HepG2 (cell line): Measurements from ENCODE around the gene RAB33B. TPM values are rescaled to one million over a fixed set of nuclear protein-coding genes. Genes with fewer than 3 reads are reported as not detected.

Experiments
- ATAC-seq: fragments of 200-7000 bp; cut with Tn5 transposase; 3 replicates; pipeline ENCODE4 v1.9.1; 2020; ENCODE audit warnings: mild to moderate bottlenecking, moderate library complexity
- BruUV-seq: library from RNA; stranded (reverse); fragments of 400-500 nt; replicated peaks from 2 replicates; lab custom pipeline; 2021; lab: Mats Ljungman, UMichigan
- CTCF ChIA-PET: fragments of 300-600 bp; formaldehyde crosslinking; extraction: SDS; loops from one replicate; lab custom pipeline; 2021; ENCODE audit warnings: low total read pairs, inconsistent platforms, low intra/inter-chr PET ratio; lab: Yijun Ruan, JAX
- POLR2A ChIA-PET: fragments of 350-600 bp; sonication (Branson Sonifier 250); formaldehyde crosslinking; loops from one replicate; lab custom pipeline; 2020; ENCODE audit warnings: antibody characterized with exemption, inconsistent platforms; lab: Yijun Ruan, JAX
- DNase-seq: peaks from one replicate; pipeline ENCODE4 v3.0.0-alpha.2; 2015; ENCODE audit warnings: low spot score
- FAIRE-seq: peaks from 3 replicates; lab custom pipeline; 2011; peaks lifted over from hg19 to GRCh38; lab: Jason Lieb, UNC
- H2AFZ ChIP-seq: one replicate; pipeline ENCODE4 v1.6.1; 2011; ENCODE audit warnings: low read length, inconsistent platforms
- H3K27ac ChIP-seq: fragments of 300-600 bp; 3 replicates; pipeline ENCODE4 v1.8.0; 2011; ENCODE audit warnings: mixed run types, mild to moderate bottlenecking, mixed read lengths, low read length, inconsistent platforms; ENCODE audit not compliant: insufficient read depth; ENCODE audit errors: extremely low read length
- H3K27me3 ChIP-seq, 2 experiments: fragments of 200-600 bp in 1 of 2; 2 replicates in 1 of 2; 3 replicates in 1 of 2; pipeline versions ENCODE4 v1.6.0 to v1.8.0; 2011; ENCODE audit warnings: low read length in 2 of 2, mild to moderate bottlenecking in 2 of 2, moderate library complexity in 2 of 2, inconsistent platforms in 1 of 2; ENCODE audit not compliant: insufficient read depth in 2 of 2, control insufficient read depth in 1 of 2
- H3K36me3 ChIP-seq, 2 experiments: fragments of 200-600 bp in 1 of 2; replicated peaks in 1 of 2; 2 replicates in 1 of 2; 3 replicates in 1 of 2; pipeline versions ENCODE4 v1.5.1 to v1.8.0; 2011; ENCODE audit warnings: low read length in 2 of 2, inconsistent platforms in 1 of 2; ENCODE audit not compliant: insufficient read depth in 2 of 2, control insufficient read depth in 1 of 2
- H3K4me1 ChIP-seq: 2 replicates; pipeline ENCODE4 v1.5.1; 2012; ENCODE audit warnings: low read length, inconsistent platforms; ENCODE audit not compliant: insufficient read depth
- H3K4me2 ChIP-seq: 2 replicates; pipeline ENCODE4 v1.6.0; 2011; ENCODE audit warnings: low read depth, low read length, inconsistent platforms
- H3K4me3 ChIP-seq, 3 experiments: fragments of 200-600 bp in 1 of 3; sonication (generic), shearing (Covaris generic) in 1 of 3; replicated peaks in 1 of 3; 2 replicates each; pipeline ENCODE4 v1.5.1; 2011 to 2016; ENCODE audit warnings: low read length in 3 of 3, inconsistent platforms in 2 of 3, low read depth in 2 of 3, mild to moderate bottlenecking in 2 of 3, control low read depth in 1 of 3, mixed read lengths in 1 of 3; ENCODE audit not compliant: insufficient read depth in 1 of 3
- H3K79me2 ChIP-seq: one replicate; pipeline ENCODE4 v1.6.1; 2011; ENCODE audit warnings: low read length, inconsistent platforms; ENCODE audit not compliant: insufficient read depth
- H3K9ac ChIP-seq: 2 replicates; pipeline ENCODE4 v1.6.0; 2011; ENCODE audit warnings: mild to moderate bottlenecking, low read depth, low read length, inconsistent platforms; ENCODE audit not compliant: insufficient read depth
- H3K9me3 ChIP-seq: 2 replicates; pipeline ENCODE4 v1.5.1; 2012; ENCODE audit warnings: mild to moderate bottlenecking, low read length
- H4K20me1 ChIP-seq: 2 replicates; pipeline ENCODE4 v1.6.0; 2011; ENCODE audit warnings: inconsistent platforms, mild to moderate bottlenecking, low read length, moderate library complexity; ENCODE audit not compliant: insufficient read depth
- FOXA1 ChIP-seq, 2 experiments: fragments of 450-650 bp in 1 of 2; sonication (generic) in 1 of 2; formaldehyde crosslinking in 1 of 2; IDR thresholded peaks; 2 replicates each; pipeline versions ENCODE4 v1.4.0 to v1.6.1; 2016 to 2020; ENCODE audit warnings: missing genetic modification reagents in 1 of 2
- HDAC2 ChIP-seq: sonication (generic); formaldehyde crosslinking; IDR thresholded peaks from 2 replicates; pipeline ENCODE4 v1.4.0; 2020; ENCODE audit warnings: missing genetic modification reagents
- JDP2 ChIP-seq: sonication (generic); formaldehyde crosslinking; IDR thresholded peaks from 2 replicates; pipeline ENCODE4 v1.8.1; 2022; ENCODE audit warnings: missing genetic modification reagents, borderline replicate concordance
- LCORL ChIP-seq, 2 experiments: fragments of 450-650 bp in 1 of 2; sonication (generic) in 1 of 2; formaldehyde crosslinking in 1 of 2; IDR thresholded peaks; 2 replicates each; pipeline versions ENCODE4 v1.5.0 to v1.6.1; 2017 to 2020; ENCODE audit warnings: antibody characterized with exemption in 1 of 2, missing genetic modification reagents in 1 of 2
- MED13 ChIP-seq: sonication (generic); formaldehyde crosslinking; IDR thresholded peaks from 2 replicates; pipeline ENCODE4 v1.5.0; 2020; ENCODE audit warnings: missing genetic modification reagents
- NFIB ChIP-seq: sonication (generic); formaldehyde crosslinking; IDR thresholded peaks from 2 replicates; pipeline ENCODE4 v1.9.0; 2021; ENCODE audit warnings: missing genetic modification reagents, mild to moderate bottlenecking, borderline replicate concordance
- PITX1 ChIP-seq: sonication (generic); formaldehyde crosslinking; IDR thresholded peaks from 2 replicates; pipeline ENCODE4 v1.5.1; 2020; ENCODE audit warnings: mild to moderate bottlenecking, missing genetic modification reagents
- PRPF4 ChIP-seq: fragments of 200-400 bp; formaldehyde crosslinking; IDR thresholded peaks from 2 replicates; pipeline ENCODE4 v1.6.1; 2016; ENCODE audit warnings: low read length, low read depth; ENCODE audit not compliant: poor library complexity, severe bottlenecking
- RXRA ChIP-seq: sonication (generic); formaldehyde crosslinking; IDR thresholded peaks from 2 replicates; pipeline ENCODE4 v1.5.1; 2020; ENCODE audit warnings: missing genetic modification reagents
- SNAPC2 ChIP-seq: sonication (generic); formaldehyde crosslinking; IDR thresholded peaks from 2 replicates; pipeline ENCODE4 v1.8.1; 2022; ENCODE audit warnings: mild to moderate bottlenecking, missing genetic modification reagents
- SRSF9 ChIP-seq: fragments of 200-400 bp; formaldehyde crosslinking; IDR thresholded peaks from 2 replicates; pipeline ENCODE4 v1.6.1; 2018; ENCODE audit warnings: borderline replicate concordance, mild to moderate bottlenecking, low read depth, low read length; ENCODE audit not compliant: insufficient read depth, poor library complexity, severe bottlenecking
- STAG1 ChIP-seq: sonication (generic); formaldehyde crosslinking; IDR thresholded peaks from 2 replicates; pipeline ENCODE4 v1.4.0; 2020; ENCODE audit warnings: missing genetic modification reagents
- TBL1XR1 ChIP-seq: fragments of 150-350 bp; IDR thresholded peaks from 2 replicates; pipeline ENCODE4 v1.6.1; 2014; ENCODE audit warnings: borderline replicate concordance, low read length; ENCODE audit not compliant: partially characterized antibody
- ZBTB43 ChIP-seq: sonication (generic); formaldehyde crosslinking; conservative IDR thresholded peaks from 2 replicates; pipeline ENCODE4 v1.4.0; 2020; ENCODE audit warnings: missing genetic modification reagents
- ZKSCAN8 ChIP-seq: IDR thresholded peaks from 2 replicates; pipeline ENCODE4 v1.6.1; 2016; ENCODE audit warnings: borderline replicate concordance, missing genetic modification reagents, missing compliant biosample characterization
- WGBS: methylation state at CpG from one replicate; pipeline ENCODE4 v1.1.6; 2017; ENCODE audit warnings: low lambda C conversion rate; 5-methylcytosine and 5-hydroxymethylcytosine counted together
- in situ Hi-C: cut with HindIII; loops from 2 replicates; pipeline ENCODE4 v1.10.0; 2017; ENCODE audit warnings: low pct_unique_long_range_greater_than_20kb; ENCODE audit not compliant: extremely low pct_ligation_motif_present
- intact Hi-C: fragments of 100-400 bp; cut with micrococcal nuclease; formaldehyde crosslinking; loops from one replicate; pipeline ENCODE4 v1.10.0; 2022; ENCODE audit not compliant: unreplicated experiment
- polyA plus RNA-seq, 8 experiments: library from polyadenylated mRNA; depleted of rRNA in 3 of 8; stranded (reverse) in 7 of 8; unstranded in 1 of 8; fragments of >200 nt; fragmentation: Illumina TruSeq in 4 of 8; extraction: Trizol in 4 of 8; gene quantifications; 2 replicates each; pipeline versions ENCODE4 v1.2.1 to v1.2.3, GENCODE V29; 2011 to 2016; ENCODE audit warnings: low read depth in 4 of 8, missing spikeins in 1 of 8, mixed read lengths in 1 of 8; ENCODE audit not compliant: insufficient read depth in 1 of 8
- total RNA-seq, 5 experiments: library from RNA; depleted of rRNA; stranded (reverse); fragments of >200 nt; fragmentation: Illumina TruSeq; extraction: Trizol; gene quantifications; 2 replicates each; pipeline ENCODE4 v1.2.3, GENCODE V29; 2016; ENCODE audit warnings: low read depth in 1 of 5

RAB33B gene
- total and polyA plus RNA-seq, 2 of the 13 experiments (the other 11 are each of a cell fraction or from before 2014, with no cell fraction given), result 7.6 to 8.1 TPM

DNA sequence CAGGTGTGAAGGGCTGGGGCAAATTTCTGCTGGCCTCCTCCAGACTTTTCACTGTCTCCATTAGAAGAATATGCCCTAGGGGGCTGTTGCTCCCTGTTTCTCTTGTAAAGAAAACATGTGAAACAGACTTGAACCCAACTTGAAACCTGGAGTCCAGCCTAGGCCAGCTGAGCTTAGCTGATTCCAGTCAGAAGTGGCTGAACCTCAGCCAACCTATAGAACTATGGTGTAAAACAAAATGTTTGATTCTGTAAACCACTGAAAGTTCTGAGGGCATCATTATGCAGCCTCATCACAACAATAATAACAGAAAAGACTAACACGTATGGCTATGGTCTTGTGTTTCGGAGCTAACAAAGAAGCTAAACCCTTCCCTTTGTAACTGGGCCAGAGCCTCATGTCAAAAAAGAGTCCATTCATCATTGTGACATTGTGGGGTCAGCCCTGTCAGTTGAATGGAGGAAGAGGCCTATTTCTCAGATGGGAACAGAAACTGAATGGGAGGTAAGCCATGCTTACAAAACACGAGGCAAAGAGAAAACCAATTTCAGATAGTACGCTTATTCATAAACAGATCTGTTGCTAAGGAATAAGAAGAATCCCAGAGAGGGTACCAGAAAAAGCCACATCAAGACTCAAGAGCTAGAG, 68.0 kb downstream of the RAB33B start:
- no peak for FAIRE-seq

DNA sequence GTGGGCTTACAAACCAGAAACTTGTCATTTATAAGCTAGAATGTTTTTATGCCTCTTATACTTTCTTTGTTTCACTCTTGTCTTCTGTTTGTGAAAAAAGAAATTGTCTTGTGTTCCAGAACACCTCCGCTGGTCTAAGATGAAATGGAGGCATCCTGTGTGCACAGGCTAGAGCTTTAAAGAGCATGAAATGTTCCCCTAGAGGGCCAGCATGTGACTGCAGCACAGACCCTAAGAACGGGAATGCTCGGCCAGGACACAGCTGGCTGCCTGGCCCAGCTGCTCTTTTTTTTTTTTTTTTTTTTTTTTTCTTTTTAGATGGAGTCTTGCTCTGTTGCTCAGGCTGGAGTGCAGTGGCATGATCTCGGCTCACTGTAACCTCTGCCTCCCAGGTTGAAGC, 68.5 kb downstream of the RAB33B start:
- ATAC-seq (peak; percentile 90), DNase-seq (peak; percentile 5), FAIRE-seq (no peak)
- TF ChIP-seq TBL1XR1 (no peak), RXRA (CRISPR knock-in tag) (no peak), NFIB (CRISPR knock-in tag) (no peak), JDP2 (CRISPR knock-in tag) (no peak), MED13 (no peak), LCORL (IDR thresholded peaks at IDR 0.05) (no peak), LCORL (CRISPR knock-in tag; IDR thresholded peaks at IDR 0.05) (no peak), SRSF9 (no peak), ZBTB43 (CRISPR knock-in tag) (no peak), FOXA1 (IDR thresholded peaks at IDR 0.05) (no peak), FOXA1 (CRISPR knock-in tag; IDR thresholded peaks at IDR 0.05) (no peak), ZKSCAN8 (CRISPR knock-in tag) (no peak), SNAPC2 (CRISPR knock-in tag) (no peak)
- H3K4me3 ChIP-seq, result no peak overlapping the region
- no peak overlapping the region for H2AFZ ChIP-seq
- no peaks in the 10 kb centered on the region for H3K79me2 ChIP-seq
- intact Hi-C loops (no loop called here), in situ Hi-C loops (no loop called here)
- H3K4me1 ChIP-seq, result 0 out of 2 replicates have a peak, but pooled peaks cover 7% of the 10 kb centered on the region
- H3K4me2 ChIP-seq, result no peak overlapping the region
- H3K36me3 ChIP-seq, result no peaks in the 10 kb centered on the region
- H4K20me1 ChIP-seq, result no peaks in the 10 kb centered on the region
- ChIA-PET CTCF (no interaction called here), POLR2A (no interaction called here)
- no TSS peak for BruUV-seq
- H3K27me3 ChIP-seq, result no peaks in the 10 kb centered on the region; a peak in 1 of 5 replicates
- no peak overlapping the region for H3K9ac ChIP-seq
- no peaks in the 10 kb centered on the region for H3K9me3 ChIP-seq
- H3K27ac ChIP-seq, result no peak overlapping the region
- 26% methylated on average over 4 of the region's 4 CpGs for WGBS

More for the DNA sequence above, 68.0 kb downstream of the RAB33B start:
- no peaks in the 10 kb centered on the region for H3K79me2 ChIP-seq
- no peak overlapping the region for H3K4me3 ChIP-seq
- intact Hi-C loops, result no loop called here
- no peaks in the 10 kb centered on the region for H4K20me1 ChIP-seq
- ATAC-seq, result no peak
- ChIA-PET POLR2A (no interaction called here), CTCF (no interaction called here)
- BruUV-seq, result no TSS peak
- no peak for DNase-seq
- TF ChIP-seq STAG1 (CRISPR knock-in tag) (no peak), PRPF4 (no peak), HDAC2 (CRISPR knock-in tag) (no peak), PITX1 (CRISPR knock-in tag) (no peak)
- no peak overlapping the region for H3K27ac ChIP-seq
- H3K9ac ChIP-seq, result no peak overlapping the region
- H3K9me3 ChIP-seq, result no peaks in the 10 kb centered on the region
- in situ Hi-C loops, result no loop called here
- no peak overlapping the region for H3K4me2 ChIP-seq
- H2AFZ ChIP-seq, result no peak overlapping the region
- H3K4me1 ChIP-seq, result 0 out of 2 replicates have a peak, but pooled peaks cover 7% of the 10 kb centered on the region
- no peaks in the 10 kb centered on the region for H3K36me3 ChIP-seq
- H3K27me3 ChIP-seq, result no peaks in the 10 kb centered on the region; a peak in 1 of 5 replicates
- WGBS, result 88% methylated on average over 4 of the region's 4 CpGs
